Iris pigment epithelial cell (primary cell): Measurements from ENCODE around the gene PTPRS.
"Not testable (repeated sequence)": the region's sequence is repeated elsewhere in the genome, so short reads cannot be mapped to it uniquely, and the experiment has no call there.

ENCODE experiments used
- DNase-seq: peaks from one replicate; pipeline ENCODE4 v3.0.0-alpha.2; 2011; ENCODE audit warnings: low read depth

Gene PTPRS

GRCh38 chr19:5340637-5341447 lies at the start of gene PTPRS:
TSS of gene PTPRS (minus strand) at chr19:5340812. CDS start at chr19:5286140, 54,672 bp downstream.
- DNase-seq: peak; percentile 83

GRCh38 chr19:5389353-5389752 lies 48.7 kb upstream of the PTPRS start:
- no peak for DNase-seq

GRCh38 chr19:5387472-5387871 lies 46.9 kb upstream of the PTPRS start:
- no peak for DNase-seq

- DNase-seq: no peak
Measured at GRCh38 chr19:5386841-5387240, 46.2 kb upstream of the PTPRS start.

- not testable (repeated sequence) for DNase-seq
Measured at GRCh38 chr19:5381197-5381596, 40.6 kb upstream of the PTPRS start.

- DNase-seq: no peak
Measured at GRCh38 chr19:5380215-5380919, 39.8 kb upstream of the PTPRS start.

GRCh38 chr19:5376928-5377327 lies 36.3 kb upstream of the PTPRS start:
- no peak for DNase-seq

GRCh38 chr19:5372572-5373200 lies 32.1 kb upstream of the PTPRS start:
- no peak for DNase-seq

GRCh38 chr19:5369962-5370367 lies 29.4 kb upstream of the PTPRS start:
- DNase-seq: peak; percentile 32

GRCh38 chr19:5369304-5369703 lies 28.7 kb upstream of the PTPRS start:
- DNase-seq: no peak

GRCh38 chr19:5367530-5368133 lies 27.0 kb upstream of the PTPRS start:
- DNase-seq: no peak

- no peak for DNase-seq
Measured at GRCh38 chr19:5365905-5366304, 25.3 kb upstream of the PTPRS start.

GRCh38 chr19:5364674-5365073 lies 24.1 kb upstream of the PTPRS start:
- no peak for DNase-seq

GRCh38 chr19:5361839-5362238 lies 21.2 kb upstream of the PTPRS start:
- not testable (repeated sequence) for DNase-seq

GRCh38 chr19:5361407-5361806 lies 20.8 kb upstream of the PTPRS start:
- DNase-seq: no peak

- no peak for DNase-seq
Measured at GRCh38 chr19:5360003-5360780, 19.6 kb upstream of the PTPRS start.

GRCh38 chr19:5358173-5358800 lies 17.7 kb upstream of the PTPRS start:
- DNase-seq: peak; percentile 41

- DNase-seq: no peak
Measured at GRCh38 chr19:5357584-5357983, 17.0 kb upstream of the PTPRS start.

GRCh38 chr19:5356918-5357317 lies 16.3 kb upstream of the PTPRS start:
- DNase-seq: no peak

- DNase-seq: no peak
Measured at GRCh38 chr19:5356428-5356827, 15.8 kb upstream of the PTPRS start.

GRCh38 chr19:5355693-5356092 lies 15.1 kb upstream of the PTPRS start:
- DNase-seq: no peak
